Measurements from ENCODE around the gene PTGDS.
"Not testable (repeated sequence)": the region's sequence is repeated elsewhere in the genome, so short reads cannot be mapped to it uniquely, and the experiment has no call there.

PTGDS gene

GRCh38 chr9:136995772-136996311 lies 18.5 kb downstream of the PTGDS start:
- DNase-seq (ENCODE audit: insufficient read length, low spot score) (no peak), FAIRE-seq (no peak)
- no peak for TF ChIP-seq SPI1 (IDR thresholded peaks at IDR 0.05; ENCODE audit: low read depth, low read length)
- TF ChIP-seq POLR2A (IDR thresholded peaks at IDR 0.05; ENCODE audit: low read depth, low read length) = no peak
- TF ChIP-seq PAX5 (IDR thresholded peaks at IDR 0.05; ENCODE audit: insufficient read depth, low read length, severe bottlenecking) = no peak
- no peak for TF ChIP-seq TAF1 (IDR thresholded peaks at IDR 0.05; ENCODE audit: low read depth, low read length)
- no peak for TF ChIP-seq POU2F2 (IDR thresholded peaks at IDR 0.05; ENCODE audit: low read depth, low read length)
- TF ChIP-seq POLR2AphosphoS5 (IDR thresholded peaks at IDR 0.05; ENCODE audit: low read depth, low read length) = no peak

- peak; percentile 68 for FAIRE-seq
- DNase-seq (ENCODE audit: insufficient read length, low spot score) = no peak
- TF ChIP-seq POLR2A (IDR thresholded peaks at IDR 0.05; ENCODE audit: low read depth, low read length) (no peak), SPI1 (IDR thresholded peaks at IDR 0.05; ENCODE audit: low read depth, low read length) (no peak), POLR2AphosphoS5 (IDR thresholded peaks at IDR 0.05; ENCODE audit: low read depth, low read length) (no peak), TAF1 (IDR thresholded peaks at IDR 0.05; ENCODE audit: low read depth, low read length) (no peak), PAX5 (IDR thresholded peaks at IDR 0.05; ENCODE audit: insufficient read depth, low read length, severe bottlenecking) (no peak), POU2F2 (IDR thresholded peaks at IDR 0.05; ENCODE audit: low read depth, low read length) (no peak)
Measured at GRCh38 chr9:136996361-136997292, 19.3 kb downstream of the PTGDS start, which contains the start of gene CLIC3. TSS of gene CLIC3 (minus strand) at chr9:136996568. CDS start at chr9:136996543, 25 bp downstream.

GRCh38 chr9:136997371-136997770 lies 20.1 kb downstream of the PTGDS start:
- no peak for DNase-seq (ENCODE audit: insufficient read length, low spot score)
- TF ChIP-seq POLR2AphosphoS5 (IDR thresholded peaks at IDR 0.05; ENCODE audit: low read depth, low read length) (no peak), PAX5 (IDR thresholded peaks at IDR 0.05; ENCODE audit: insufficient read depth, low read length, severe bottlenecking) (no peak), POLR2A (IDR thresholded peaks at IDR 0.05; ENCODE audit: low read depth, low read length) (no peak), POU2F2 (IDR thresholded peaks at IDR 0.05; ENCODE audit: low read depth, low read length) (no peak), TAF1 (IDR thresholded peaks at IDR 0.05; ENCODE audit: low read depth, low read length) (no peak), SPI1 (IDR thresholded peaks at IDR 0.05; ENCODE audit: low read depth, low read length) (no peak)
- no peak for FAIRE-seq

GRCh38 chr9:136997830-136998234 lies 20.5 kb downstream of the PTGDS start:
- no peak for DNase-seq (ENCODE audit: insufficient read length, low spot score)
- peak; percentile 33 for FAIRE-seq
- TF ChIP-seq POLR2AphosphoS5 (IDR thresholded peaks at IDR 0.05; ENCODE audit: low read depth, low read length) (no peak), SPI1 (IDR thresholded peaks at IDR 0.05; ENCODE audit: low read depth, low read length) (no peak), POLR2A (IDR thresholded peaks at IDR 0.05; ENCODE audit: low read depth, low read length) (no peak), TAF1 (IDR thresholded peaks at IDR 0.05; ENCODE audit: low read depth, low read length) (no peak), POU2F2 (IDR thresholded peaks at IDR 0.05; ENCODE audit: low read depth, low read length) (no peak), PAX5 (IDR thresholded peaks at IDR 0.05; ENCODE audit: insufficient read depth, low read length, severe bottlenecking) (no peak)

DNA sequence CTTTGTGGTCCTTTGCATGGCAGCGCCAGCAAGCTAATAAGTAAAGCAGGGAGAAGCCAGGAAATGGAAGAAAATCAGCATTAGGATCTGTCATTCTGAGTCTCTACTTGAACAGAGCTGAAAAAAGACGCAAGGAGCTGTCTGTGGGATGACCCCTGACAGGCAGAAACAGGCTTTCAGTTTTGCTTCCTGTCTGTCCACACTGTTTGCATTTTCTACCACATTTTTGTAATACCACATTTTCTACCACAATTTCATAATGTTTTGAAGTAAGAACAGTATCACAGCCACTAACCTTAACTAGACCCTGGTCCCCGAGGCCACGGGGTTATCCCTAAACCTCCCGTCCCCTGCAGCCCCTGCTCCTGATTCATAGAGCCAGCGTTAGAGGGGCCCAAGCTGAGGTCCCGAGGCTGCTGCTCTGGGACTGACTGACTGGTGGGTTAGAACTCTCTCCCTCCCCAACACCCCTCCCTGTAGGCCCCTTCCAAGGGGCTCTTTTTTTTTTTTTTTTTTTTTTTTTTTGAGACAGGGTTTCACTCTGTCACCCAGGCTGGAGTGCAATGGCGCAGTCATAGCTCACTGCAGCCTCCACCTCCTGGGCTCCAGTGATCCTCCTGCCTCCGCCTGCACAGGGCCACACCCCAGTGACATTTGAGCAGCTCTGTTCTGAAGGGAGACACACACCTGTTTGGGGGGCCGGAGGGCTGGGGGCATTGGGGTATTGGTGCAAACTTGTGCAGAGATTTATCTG lies 23.1 kb downstream of the PTGDS start:
- FAIRE-seq (peak; percentile 92), DNase-seq (ENCODE audit: insufficient read length, low spot score) (peak; percentile 74)
- TF ChIP-seq PAX5 (IDR thresholded peaks at IDR 0.05; ENCODE audit: insufficient read depth, low read length, severe bottlenecking) = no peak
- peak; percentile 95 for TF ChIP-seq POU2F2 (IDR thresholded peaks at IDR 0.05; ENCODE audit: low read depth, low read length)
- TF ChIP-seq SPI1 (IDR thresholded peaks at IDR 0.05; ENCODE audit: low read depth, low read length) = peak; percentile 54
- TF ChIP-seq POLR2AphosphoS5 (IDR thresholded peaks at IDR 0.05; ENCODE audit: low read depth, low read length) = no peak
- no peak for TF ChIP-seq TAF1 (IDR thresholded peaks at IDR 0.05; ENCODE audit: low read depth, low read length)

GRCh38 chr9:137001857-137002645 lies 24.7 kb downstream of the PTGDS start:
- FAIRE-seq = no peak
- no peak for TF ChIP-seq POLR2A (IDR thresholded peaks at IDR 0.05; ENCODE audit: low read depth, low read length)
- TF ChIP-seq POU2F2 (IDR thresholded peaks at IDR 0.05; ENCODE audit: low read depth, low read length) = no peak
- no peak for TF ChIP-seq PAX5 (IDR thresholded peaks at IDR 0.05; ENCODE audit: insufficient read depth, low read length, severe bottlenecking)
- no peak for TF ChIP-seq SPI1 (IDR thresholded peaks at IDR 0.05; ENCODE audit: low read depth, low read length)
- no peak for TF ChIP-seq TAF1 (IDR thresholded peaks at IDR 0.05; ENCODE audit: low read depth, low read length)
- no peak for TF ChIP-seq POLR2AphosphoS5 (IDR thresholded peaks at IDR 0.05; ENCODE audit: low read depth, low read length)

GRCh38 chr9:137002646-137003041 lies 25.3 kb downstream of the PTGDS start:
- TF ChIP-seq POLR2A (IDR thresholded peaks at IDR 0.05; ENCODE audit: low read depth, low read length) (no peak), SPI1 (IDR thresholded peaks at IDR 0.05; ENCODE audit: low read depth, low read length) (no peak), TAF1 (IDR thresholded peaks at IDR 0.05; ENCODE audit: low read depth, low read length) (no peak), POLR2AphosphoS5 (IDR thresholded peaks at IDR 0.05; ENCODE audit: low read depth, low read length) (no peak), PAX5 (IDR thresholded peaks at IDR 0.05; ENCODE audit: insufficient read depth, low read length, severe bottlenecking) (no peak), POU2F2 (IDR thresholded peaks at IDR 0.05; ENCODE audit: low read depth, low read length) (no peak)
- FAIRE-seq (no peak), DNase-seq (ENCODE audit: insufficient read length, low spot score) (no peak)

More at GRCh38 chr9:137001857-137002645, 24.7 kb downstream of the PTGDS start:
- DNase-seq (ENCODE audit: insufficient read length, low spot score) = no peak

DNA sequence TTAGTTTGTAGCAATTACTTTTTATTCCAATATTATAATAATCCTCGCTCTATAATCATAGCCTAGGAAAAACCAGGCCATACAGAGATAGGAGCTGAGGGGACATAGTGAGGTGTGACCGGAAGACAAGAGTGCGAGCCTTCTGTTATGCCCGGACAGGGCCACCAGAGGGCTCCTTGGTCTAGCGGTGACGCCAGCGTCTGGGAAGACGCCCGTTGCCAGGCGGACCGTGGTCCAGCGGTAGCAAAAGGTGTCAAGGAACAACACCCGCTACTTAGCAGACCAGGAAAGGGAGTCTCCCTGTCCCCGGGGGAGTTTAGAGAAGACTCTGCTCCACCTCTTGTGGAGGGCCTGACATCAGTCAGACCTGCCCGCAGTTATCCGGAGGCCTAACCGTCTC lies 27.0 kb downstream of the PTGDS start:
- not testable (repeated sequence) for FAIRE-seq

More for the DNA sequence above, 27.0 kb downstream of the PTGDS start:
- not testable (repeated sequence) for DNase-seq (ENCODE audit: insufficient read length, low spot score)

All from GM12891 (cell line).